SH-SY5Y (cell line): Measurements from ENCODE around the gene CAPN5.

ENCODE experiments used
- GATA2 ChIP-seq: IDR thresholded peaks from 2 replicates; pipeline ENCODE4 v1.6.1; 2011; ENCODE audit warnings: mild to moderate bottlenecking, low read depth, low read length
- GATA3 ChIP-seq: IDR thresholded peaks from 2 replicates; pipeline ENCODE4 v1.6.1; 2011; ENCODE audit warnings: low read depth, mild to moderate bottlenecking, low read length, moderate library complexity

DNA sequence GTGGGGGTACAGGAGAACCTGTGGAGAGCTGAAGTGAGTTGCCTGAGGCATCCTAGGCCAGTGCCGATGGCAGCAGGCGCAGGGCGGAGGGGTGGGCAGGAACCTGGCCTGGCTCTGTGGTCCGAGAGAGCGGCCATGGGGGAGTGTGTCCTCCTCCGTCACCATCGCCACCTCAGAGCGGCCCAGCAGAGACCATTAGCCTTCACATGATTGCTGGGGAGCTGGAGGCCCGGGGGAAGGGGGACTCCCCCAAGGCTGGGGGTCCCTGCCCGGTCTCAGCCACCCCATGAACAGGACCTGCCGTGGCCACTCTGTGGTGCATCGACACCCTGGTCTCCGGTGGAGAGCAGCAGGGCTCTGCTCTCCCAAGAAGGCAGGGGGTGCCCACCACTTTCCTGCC is 40.0 kb downstream of the CAPN5 start:
- TF ChIP-seq GATA3 (no peak), GATA2 (no peak)
